ENCODE measurements around the gene SLC25A42.

The SLC25A42 gene

GRCh38 chr19:19149435-19149834, 85.6 kb downstream of the SLC25A42 start:
- TF ChIP-seq, protein P1, sequence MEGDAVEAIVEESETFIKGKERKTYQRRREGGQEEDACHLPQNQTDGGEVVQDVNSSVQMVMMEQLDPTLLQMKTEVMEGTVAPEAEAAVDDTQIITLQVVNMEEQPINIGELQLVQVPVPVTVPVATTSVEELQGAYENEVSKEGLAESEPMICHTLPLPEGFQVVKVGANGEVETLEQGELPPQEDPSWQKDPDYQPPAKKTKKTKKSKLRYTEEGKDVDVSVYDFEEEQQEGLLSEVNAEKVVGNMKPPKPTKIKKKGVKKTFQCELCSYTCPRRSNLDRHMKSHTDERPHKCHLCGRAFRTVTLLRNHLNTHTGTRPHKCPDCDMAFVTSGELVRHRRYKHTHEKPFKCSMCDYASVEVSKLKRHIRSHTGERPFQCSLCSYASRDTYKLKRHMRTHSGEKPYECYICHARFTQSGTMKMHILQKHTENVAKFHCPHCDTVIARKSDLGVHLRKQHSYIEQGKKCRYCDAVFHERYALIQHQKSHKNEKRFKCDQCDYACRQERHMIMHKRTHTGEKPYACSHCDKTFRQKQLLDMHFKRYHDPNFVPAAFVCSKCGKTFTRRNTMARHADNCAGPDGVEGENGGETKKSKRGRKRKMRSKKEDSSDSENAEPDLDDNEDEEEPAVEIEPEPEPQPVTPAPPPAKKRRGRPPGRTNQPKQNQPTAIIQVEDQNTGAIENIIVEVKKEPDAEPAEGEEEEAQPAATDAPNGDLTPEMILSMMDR (IDR thresholded peaks at IDR 0.05): no peak
- Histone ChIP-seq H3K4me1 (no peaks in the 10 kb centered on the region), H3K4me3 (ENCODE audit: low read depth, low read length) (no peak overlapping the region), H3K27me3 (ENCODE audit: control insufficient read depth, insufficient read depth, low read length) (no peaks in the 10 kb centered on the region), H3K79me2 (no peaks in the 10 kb centered on the region), H2AFZ (no peak overlapping the region), H3K27ac (no peak overlapping the region), H3K4me2 (ENCODE audit: low read length) (no peak overlapping the region), H3K36me3 (ENCODE audit: control insufficient read depth, insufficient read depth, low read length) (no peaks in the 10 kb centered on the region), H3K9me3 (ENCODE audit: control insufficient read depth, low read length) (no peaks in the 10 kb centered on the region), H3K9ac (no peak overlapping the region)

- H3K27ac ChIP-seq: no peak overlapping the region
- no peak overlapping the region for H3K9ac ChIP-seq
- H3K4me2 ChIP-seq (ENCODE audit: low read length): no peak overlapping the region
- H3K4me1 ChIP-seq: no peaks in the 10 kb centered on the region
- H3K79me2 ChIP-seq: no peaks in the 10 kb centered on the region
- no peak overlapping the region for H3K4me3 ChIP-seq (ENCODE audit: low read depth, low read length)
- H3K36me3 ChIP-seq (ENCODE audit: control insufficient read depth, insufficient read depth, low read length): no peaks in the 10 kb centered on the region
- TF ChIP-seq, protein P1 (IDR thresholded peaks at IDR 0.05): no peak
- H3K27me3 ChIP-seq (ENCODE audit: control insufficient read depth, insufficient read depth, low read length): no peaks in the 10 kb centered on the region
- H2AFZ ChIP-seq: no peak overlapping the region
- no peaks in the 10 kb centered on the region for H3K9me3 ChIP-seq (ENCODE audit: control insufficient read depth, low read length)
Observed at GRCh38 chr19:19151418-19151817, 87.6 kb downstream of the SLC25A42 start.

GRCh38 chr19:19152668-19153384, 89.0 kb downstream of the SLC25A42 start:
- H3K9ac ChIP-seq: no peak overlapping the region

DNA sequence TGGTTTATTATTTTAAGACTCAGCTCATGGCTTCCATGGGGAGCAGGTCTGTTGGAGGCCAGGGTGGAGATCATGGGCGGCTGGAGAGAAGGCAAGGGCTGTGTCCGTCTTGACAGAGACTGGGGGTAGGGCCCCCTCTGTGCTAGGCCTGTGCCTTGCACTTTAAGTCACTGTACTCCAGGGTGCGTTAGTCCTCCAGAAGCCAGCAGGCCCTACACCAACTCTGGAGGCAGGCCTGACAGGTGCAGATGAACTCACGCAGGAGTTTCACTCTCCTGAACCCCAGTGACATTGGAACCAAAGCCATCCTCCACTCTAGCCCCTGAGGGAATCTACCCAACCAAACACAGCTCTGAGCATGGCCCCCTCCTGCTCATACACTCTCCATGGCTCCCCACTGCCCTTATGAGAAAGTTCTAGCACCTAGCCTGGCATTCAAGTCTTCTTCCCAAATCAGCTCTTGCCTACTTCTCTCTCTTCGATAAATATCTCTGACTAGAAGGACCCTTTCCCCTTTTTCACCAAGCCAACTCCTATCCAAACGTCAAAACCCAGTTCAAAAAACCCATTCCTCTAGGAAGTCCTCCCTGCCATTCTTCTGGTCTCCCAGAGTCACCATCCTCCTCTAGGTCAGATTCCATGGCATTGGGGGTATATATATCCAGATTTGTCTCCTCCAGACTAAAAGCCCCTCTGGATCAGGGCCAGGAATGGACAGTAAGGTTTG, 91.1 kb downstream of the SLC25A42 start:
- no peak overlapping the region for H2AFZ ChIP-seq
- H3K4me1 ChIP-seq: no peaks in the 10 kb centered on the region
- H3K36me3 ChIP-seq (ENCODE audit: control insufficient read depth, insufficient read depth, low read length): no peaks in the 10 kb centered on the region
- H3K79me2 ChIP-seq: no peaks in the 10 kb centered on the region
- no peak overlapping the region for H3K27ac ChIP-seq
- no peak overlapping the region for H3K4me2 ChIP-seq (ENCODE audit: low read length)
- H3K9ac ChIP-seq: no peak overlapping the region
- H3K27me3 ChIP-seq (ENCODE audit: control insufficient read depth, insufficient read depth, low read length): no peaks in the 10 kb centered on the region
- H3K4me3 ChIP-seq (ENCODE audit: low read depth, low read length): no peak overlapping the region
- H3K9me3 ChIP-seq (ENCODE audit: control insufficient read depth, low read length): no peaks in the 10 kb centered on the region
- TF ChIP-seq, protein P1 (IDR thresholded peaks at IDR 0.05): no peak

More at GRCh38 chr19:19152668-19153384, 89.0 kb downstream of the SLC25A42 start:
- Histone ChIP-seq H3K4me2 (ENCODE audit: low read length) (no peak overlapping the region), H3K9me3 (ENCODE audit: control insufficient read depth, low read length) (no peaks in the 10 kb centered on the region), H3K27ac (no peak overlapping the region), H3K79me2 (no peaks in the 10 kb centered on the region), H2AFZ (no peak overlapping the region), H3K4me3 (ENCODE audit: low read depth, low read length) (no peak overlapping the region), H3K27me3 (ENCODE audit: control insufficient read depth, insufficient read depth, low read length) (no peaks in the 10 kb centered on the region), H3K36me3 (ENCODE audit: control insufficient read depth, insufficient read depth, low read length) (no peaks in the 10 kb centered on the region), H3K4me1 (no peaks in the 10 kb centered on the region)
- TF ChIP-seq, protein P1 (IDR thresholded peaks at IDR 0.05): no peak

All from parathyroid adenoma (tissue), 2 donors.